HG03520 (cell line): Measurements from ENCODE around the gene PRDM8.
A peak's percentile ranks its signal among the peaks of the same experiment; 100 is the strongest.

Source experiments
- ATAC-seq: cut with Tn5 transposase; IDR thresholded peaks from one replicate; pipeline ENCODE4 v1.9.1; 2021; ENCODE audit warnings: mild to moderate bottlenecking, moderate library complexity; ENCODE audit not compliant: unreplicated experiment

Gene PRDM8

DNA sequence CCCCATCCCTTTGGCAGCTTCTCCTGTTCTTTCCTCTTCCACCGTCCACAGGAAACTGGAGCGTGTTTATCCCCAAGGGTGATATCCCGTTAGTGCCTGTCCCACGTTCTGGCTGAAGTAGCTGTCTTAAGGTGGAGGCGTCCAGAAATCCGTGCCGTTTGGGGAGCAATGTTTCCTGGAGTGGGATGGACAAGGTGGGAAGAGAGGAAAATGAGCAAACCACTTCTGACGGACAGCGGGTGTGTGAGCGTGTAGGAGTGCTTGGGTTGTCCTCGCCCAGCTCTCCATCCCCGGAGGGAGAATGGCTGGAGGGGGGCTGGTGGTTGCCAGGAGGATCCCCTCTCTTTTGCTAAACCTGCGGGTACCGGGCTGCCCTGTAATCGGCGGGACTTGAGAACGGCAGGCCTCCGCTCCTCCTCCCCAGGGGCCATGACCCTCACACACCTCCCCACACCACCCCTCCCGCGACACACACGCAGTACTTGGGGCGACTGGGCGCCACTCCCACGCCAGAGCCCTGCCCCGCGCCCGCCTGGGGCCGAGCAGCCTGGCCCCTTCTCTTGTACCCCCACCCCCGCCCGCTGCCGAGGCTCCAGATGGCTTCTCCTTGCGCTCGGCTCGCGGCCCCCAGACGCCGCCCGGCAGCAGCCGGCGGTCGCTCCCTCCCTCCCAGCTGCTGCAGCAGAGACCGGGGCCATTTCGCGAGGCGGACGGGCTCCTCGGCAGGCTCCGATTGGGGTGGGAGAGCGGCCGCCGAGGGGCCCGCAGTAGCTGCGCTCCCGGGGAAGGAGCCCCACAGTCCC is 13.9 kb upstream of the PRDM8 start:
- ATAC-seq: peak; percentile 52

DNA sequence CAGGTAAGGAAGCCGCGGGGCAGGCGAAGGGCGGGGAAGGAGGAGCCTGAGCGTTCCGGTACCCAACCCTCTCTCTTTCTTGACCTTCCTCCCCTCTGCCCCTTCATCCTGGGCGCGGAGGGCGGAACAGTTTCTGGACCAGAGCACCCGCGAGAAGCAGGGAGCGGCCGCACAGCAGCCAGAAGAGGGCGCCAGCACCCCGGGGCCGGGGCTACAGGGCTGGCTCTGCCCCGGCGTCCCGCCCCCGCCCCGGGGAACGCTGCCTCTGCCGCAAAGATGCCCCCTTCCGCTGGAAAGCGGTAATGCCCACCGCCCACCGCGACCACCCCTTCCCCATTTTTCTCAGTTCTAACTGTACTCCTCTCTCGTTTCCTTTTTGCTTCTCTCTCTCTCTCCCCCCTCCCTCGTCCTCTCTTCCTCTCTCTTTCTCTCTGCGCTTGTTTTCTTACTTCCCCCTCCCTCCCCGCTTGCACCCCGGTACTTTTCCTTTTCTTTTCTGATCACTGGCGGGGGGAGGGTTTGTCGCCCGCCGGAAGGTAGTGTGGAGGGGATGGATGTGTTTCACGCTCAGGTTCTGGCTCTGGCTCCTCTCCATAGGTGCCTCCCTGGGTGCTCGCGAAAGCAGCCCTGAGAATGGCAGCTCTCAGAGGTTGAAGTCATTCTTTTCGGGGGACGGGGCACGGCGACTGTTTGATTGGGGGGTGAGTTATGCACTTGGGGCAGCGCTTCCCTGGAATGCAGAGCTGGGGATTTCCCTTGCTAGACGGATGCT is 13.1 kb upstream of the PRDM8 start:
- ATAC-seq: peak; percentile 92

DNA sequence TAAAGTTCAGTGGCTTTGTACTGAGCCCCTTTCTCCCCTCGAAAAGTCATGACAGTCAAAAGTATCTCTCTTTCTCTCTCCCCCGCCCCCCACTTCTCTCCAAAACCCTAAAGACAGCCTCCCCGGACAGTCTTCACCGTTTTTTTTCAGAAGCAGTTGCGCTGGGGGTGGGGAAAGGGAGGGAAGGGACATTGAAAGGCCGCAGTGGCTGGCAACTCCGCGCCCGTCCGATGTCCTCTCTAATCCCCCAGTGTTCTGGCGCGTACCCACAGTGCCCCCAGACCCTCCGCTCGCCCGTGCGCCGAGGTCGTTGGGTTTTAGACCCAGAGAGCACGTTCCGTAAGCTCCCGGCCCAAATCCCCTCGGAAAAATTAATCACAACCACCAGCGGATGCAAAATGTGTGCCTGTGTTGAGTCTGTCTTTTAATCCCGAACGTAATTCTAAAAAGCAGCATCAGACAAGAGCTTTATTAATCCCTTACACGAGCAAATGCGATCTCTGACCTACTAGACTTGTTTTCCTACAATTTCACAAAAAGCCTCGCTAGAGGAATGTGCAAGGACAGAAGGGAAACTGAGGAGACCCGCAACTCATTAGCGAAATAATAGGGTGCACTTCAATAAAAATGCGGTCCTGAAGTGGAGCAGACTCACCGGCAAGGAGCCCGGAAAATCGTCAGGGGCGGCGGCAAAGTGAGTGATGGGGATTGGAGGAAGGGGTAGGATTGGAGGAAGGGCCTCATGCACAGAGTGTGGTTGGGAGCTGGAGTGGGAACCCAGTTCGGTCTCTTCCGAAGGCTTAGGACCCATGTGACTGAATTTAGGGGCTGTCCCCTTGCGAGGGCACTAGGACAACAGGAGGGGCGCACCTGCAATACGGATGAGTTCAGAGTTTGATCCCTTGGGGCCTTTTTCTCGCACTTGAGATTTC is 12.2 kb upstream of the PRDM8 start:
- no peak for ATAC-seq

DNA sequence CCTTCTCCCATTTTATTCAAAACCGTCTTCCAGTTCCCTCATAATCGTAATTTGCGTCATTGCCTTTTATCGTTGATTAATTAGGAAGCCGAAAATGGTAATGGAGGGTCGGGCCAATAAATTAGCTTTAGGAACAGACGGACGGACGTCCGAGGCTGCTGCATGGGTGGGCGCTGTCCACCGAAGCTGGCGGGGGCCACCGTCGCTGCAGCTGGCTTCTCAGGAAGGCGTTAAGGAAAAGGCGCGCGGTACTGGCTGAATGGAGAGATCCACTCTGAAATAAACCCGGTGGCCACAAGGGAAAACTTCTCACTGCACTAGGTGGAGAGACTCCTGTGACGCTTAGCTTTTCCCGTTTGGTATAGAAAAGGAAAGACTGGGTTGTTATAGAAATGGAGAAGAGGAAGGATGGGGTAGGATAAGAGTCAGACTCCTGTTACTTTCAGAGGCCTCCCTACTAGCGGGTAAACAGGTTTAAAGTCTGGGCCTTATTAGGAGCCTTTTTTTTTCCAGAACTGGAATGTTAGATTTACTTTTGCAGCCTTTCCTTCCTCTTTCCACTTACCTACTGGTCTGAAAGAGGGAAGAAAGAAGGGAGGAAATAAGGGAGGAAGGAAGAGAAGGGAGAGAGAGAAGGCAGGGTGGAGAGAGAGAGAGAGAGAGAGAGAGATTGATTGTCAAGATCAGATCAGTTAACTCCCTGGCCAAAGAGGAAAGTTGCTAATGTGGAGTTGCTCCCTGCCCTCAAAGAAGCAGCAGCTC is 11.3 kb upstream of the PRDM8 start:
- ATAC-seq: no peak

DNA sequence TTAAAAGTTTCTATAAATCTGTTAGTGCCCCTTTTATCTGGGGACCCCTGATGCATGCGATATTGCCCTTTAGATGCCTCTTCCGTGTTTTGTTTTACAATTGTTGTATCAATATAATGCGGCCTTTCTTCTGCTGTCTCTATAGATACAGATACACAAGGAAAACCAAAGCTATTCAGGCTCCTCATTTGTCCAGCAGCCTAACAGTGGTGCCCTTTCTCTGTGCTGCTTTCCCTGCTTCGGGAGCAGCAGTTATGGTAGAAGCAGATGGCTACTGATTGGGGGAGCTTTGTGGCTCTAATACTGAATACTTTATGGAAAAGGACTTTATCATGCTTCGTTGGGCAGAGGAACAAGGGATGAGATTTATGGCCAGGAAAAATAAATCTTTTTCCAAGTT is 10.6 kb upstream of the PRDM8 start:
- no peak for ATAC-seq

DNA sequence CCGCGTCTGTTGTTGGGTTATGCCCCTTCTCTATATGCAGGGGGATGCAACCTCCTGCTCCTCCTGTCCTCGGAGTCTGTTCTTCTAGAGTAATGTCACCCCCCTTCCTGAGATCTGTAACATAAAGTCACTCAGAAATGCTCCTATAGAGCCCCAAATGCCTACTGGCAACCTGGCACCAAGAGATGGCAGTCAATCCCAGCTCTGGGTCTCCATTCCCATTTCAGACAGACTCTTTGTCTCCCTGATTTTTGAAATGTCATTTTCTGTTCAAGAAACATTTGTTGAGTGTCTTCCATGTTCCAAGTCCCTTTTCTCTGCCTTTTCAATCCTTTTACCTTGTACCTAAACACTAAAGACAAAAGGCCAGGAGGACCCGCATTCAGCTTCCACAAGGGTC is 9.6 kb upstream of the PRDM8 start:
- ATAC-seq: no peak

DNA sequence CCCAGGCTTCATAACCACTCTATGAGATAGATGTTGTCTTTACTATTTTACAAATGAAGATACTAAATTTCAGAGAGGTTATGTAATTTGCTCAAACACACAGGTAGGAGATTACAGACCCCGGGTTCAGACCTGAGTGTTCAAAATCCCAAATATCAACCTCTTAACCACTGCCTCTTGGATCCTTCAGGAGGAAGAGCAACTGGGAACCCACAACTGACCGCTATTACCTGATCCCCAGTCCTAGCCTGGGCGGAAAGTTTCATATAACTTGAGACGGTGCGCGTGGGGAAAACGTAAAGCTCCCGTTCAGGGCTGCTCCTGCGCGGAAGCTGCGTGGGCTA is 8.9 kb upstream of the PRDM8 start:
- ATAC-seq: no peak

DNA sequence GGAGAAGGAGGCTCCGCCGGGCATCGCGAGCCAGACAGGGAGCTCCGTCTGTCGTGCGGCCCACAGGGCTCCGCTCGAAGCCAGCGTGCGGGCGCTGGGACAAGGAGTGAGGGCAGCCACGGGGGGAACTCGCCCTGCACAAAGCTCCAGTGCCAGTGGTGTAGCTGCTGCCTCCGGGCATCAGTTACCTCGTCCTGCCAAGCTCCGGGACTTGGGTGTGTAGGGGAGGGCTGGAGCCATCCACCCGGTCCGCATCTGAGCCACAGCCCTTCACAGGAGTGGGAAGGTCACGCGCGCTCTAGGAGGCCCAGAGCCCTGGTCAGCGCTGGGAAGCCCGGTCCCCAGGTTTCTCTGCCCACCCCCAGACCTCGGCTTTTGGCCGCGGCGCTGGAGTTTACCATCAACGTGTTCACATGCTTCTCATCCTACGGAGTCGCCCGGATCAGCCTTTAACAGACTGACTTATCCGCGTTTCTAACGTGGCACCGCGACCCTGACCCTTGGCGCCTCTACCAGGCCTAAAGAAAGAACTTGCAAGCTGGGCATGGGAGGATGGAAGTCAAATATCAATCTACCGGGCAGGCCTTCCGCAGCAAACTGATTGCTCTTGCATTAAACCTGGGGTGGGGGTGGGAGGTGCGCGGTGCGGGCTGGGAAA is 8.4 kb upstream of the PRDM8 start:
- no peak for ATAC-seq

DNA sequence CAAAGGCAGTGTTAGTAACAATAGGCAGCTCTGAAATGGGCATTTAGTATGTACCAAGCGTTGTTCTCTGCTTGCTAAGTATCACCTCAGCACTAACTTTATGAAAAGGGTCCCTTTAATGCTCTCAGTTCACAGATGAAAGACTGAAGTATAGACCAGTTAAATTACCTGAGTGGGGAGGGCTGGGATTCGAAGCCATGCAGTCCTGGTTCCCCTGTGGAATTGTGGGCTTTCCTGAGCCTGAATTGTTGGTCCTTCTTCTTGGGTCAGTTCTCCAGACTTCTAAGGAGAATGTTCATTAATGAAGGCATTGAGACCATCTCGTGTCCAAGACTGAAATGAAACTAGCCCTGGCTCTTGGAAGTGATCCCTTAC is 7.7 kb upstream of the PRDM8 start:
- ATAC-seq: no peak

DNA sequence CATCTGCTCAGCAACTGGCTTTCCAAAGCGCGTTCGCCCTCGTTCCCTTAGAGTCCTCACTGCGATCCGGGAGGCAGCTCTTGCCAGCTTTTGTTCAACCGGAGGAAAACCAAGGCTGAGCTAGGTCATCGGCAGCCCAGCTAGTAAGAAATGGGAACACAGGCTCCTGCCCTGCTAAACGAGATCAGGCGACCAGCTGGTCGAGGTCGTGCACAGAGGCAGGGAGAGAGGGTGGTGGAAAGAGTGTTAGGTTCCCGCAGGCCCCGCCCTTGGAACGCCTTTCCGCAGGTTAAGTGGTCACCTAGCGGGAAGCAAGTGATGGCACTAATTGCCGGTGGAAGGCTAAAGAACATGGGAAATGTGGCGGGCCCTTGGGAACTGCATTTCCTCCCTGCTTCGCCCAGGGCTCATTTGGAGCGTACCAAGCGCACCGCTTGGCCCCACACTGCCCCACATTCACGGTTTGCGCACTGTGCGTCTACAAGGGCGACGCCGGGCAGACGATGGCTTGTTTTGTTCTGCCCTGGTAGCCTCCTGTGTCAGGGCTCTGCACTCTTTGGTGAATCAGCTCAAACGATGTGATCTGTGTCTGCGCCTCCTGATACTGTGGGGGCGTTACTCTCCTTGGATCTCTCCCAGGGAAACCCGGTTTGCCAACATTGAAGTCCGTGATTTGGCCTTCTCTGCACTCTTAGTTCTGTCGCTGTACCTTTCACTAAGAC is 7.2 kb upstream of the PRDM8 start:
- ATAC-seq: no peak

DNA sequence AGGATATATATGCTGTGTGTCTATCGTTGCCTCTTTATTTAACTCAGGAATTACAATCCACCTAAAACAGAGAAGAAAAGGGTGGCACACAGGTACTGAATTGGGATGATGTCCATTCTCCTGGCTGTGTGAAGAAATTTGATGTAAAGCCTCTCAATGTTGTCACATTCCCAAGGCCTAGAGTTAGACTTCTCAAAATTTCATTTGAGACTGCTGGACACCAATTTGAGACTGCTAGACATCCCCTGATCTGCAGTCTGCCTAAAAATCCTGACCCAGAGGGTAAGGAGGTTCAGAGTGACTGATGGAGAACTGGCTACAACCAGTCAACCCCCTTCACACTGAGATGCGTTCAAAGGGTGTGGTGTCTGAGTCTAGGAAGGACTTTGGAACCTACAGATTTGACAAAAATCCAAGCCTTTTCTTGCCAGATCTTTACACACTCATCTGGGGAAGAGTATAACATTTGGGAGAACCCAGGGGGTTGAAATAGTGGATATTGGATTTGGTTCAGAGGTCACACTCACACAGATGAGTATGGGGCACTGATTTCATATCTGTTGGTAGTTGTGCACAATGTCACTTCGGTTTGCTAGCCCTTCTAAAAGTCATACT is 4.9 kb upstream of the PRDM8 start:
- ATAC-seq: no peak

DNA sequence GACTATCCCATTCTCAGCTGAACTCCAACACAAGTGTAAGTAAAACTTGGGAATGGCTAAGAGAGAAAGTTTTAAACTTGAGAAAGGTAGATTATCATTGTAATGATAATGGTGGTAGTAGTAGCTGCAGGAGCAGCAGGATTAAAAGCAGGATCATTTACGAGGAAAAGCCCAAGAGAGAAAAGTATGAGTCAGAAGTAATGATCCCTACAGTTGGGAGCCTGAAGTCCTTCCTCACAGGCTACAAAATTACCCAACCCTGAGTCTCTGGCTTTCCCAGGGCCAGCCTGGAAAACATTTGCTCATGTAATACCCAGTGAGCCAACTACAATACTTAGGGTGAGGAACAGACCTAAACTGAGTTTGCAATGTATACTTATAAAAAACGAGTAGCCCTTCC is 4.4 kb upstream of the PRDM8 start:
- no peak for ATAC-seq

DNA sequence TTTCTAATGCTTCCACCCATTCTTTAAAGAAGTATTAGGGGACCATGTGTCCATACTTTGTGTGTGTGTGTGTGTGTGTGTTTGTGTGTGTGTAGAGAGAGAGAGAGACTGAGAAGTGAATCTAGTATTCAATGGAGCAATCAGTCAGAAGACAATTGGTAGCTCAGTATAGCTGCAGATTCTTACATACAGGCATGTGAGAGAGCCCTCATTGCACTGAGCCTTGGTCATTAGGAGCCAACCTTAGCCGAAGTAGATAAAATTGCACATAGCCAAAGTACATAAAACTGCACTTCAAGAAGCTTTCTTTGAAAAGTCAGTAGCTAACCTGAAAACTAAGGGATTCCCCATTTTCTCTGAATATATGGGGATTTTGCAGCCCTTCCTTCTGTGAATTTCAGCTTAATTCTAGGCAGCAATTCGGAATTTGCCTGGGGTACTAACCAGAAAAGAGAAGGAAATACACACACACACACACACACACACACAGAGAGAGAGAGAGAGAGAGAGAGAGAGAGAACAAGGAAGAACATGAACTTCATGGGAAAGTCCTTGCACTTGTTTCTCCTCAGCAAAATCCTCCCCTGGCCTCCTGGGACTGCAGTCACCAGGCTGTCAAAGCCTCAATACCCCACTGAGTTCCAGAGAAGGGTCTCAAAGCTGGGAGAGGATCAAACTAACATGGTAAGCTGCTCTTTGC is 1.7 kb upstream of the PRDM8 start:
- no peak for ATAC-seq

DNA sequence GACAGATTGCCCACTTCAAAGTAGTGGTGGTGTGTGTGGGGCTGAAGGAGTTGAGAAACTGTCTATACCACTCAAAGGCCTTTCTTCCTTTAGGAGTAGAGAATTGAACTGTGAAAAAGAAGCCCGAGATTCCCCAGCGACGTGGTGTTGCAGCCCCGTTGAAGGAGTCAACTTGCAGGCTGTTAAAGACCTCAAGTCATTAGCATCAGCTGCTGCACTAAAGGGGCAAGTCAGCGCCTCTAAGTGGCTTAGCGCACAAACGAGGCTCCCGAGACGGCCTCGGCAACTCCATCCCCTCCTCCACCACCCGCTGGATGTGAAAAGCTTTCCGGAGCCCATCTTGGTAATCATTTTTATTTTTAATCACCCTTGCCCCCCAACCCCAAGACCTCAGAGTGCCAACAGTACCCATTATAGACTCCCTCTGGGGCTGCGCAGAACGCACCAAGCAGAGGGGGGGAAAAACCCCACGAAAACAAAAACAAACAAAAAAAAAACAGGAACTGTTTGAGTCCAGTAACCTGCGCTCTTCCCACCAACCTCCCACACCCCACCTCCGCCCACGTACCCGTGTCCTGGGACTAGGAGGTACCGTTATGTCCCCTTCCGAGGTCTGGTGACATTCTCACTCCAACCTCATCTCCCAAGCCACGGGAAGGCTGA is 913 bp upstream of the PRDM8 start:
- ATAC-seq: no peak

DNA sequence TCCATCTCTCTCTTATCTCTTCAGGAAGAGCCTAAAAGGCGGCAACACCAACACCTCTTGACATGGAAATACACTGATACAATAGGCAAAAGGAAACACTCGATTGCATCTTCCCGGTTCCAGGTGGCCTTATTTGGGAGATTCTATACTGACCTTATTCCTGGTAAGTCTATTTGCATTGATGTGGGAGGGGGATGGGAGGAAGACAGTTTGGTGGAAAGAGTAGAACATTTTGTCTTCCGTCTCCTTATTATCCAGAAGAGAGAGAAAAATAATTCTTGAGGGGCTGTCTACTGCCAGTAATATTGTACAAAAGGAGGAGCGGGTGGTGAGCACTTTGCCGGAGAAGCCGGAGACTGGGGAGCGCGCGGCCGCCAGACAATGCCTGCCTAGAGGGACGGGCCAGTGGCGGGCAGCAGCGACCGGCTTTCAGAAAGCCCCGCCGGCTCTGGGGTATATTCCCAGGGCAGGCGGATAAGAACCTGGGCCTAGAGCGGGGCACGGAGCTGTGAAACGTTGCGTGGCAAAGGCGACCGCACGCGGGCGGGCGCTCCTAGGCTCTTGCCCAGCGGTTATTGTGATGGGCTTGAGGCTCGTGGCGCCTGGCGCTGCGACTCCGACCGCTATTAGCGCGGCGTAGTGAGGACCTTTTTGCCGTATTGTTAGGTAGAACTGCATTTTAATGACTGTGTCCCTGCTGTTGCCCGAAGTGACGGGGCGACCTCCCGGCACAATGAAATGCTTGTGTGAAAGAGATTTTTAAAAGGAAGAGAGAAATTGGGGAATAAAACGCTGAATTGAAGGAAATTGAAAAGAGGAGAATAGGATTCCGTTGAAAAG is 518 bp downstream of the PRDM8 start:
- ATAC-seq: no peak

DNA sequence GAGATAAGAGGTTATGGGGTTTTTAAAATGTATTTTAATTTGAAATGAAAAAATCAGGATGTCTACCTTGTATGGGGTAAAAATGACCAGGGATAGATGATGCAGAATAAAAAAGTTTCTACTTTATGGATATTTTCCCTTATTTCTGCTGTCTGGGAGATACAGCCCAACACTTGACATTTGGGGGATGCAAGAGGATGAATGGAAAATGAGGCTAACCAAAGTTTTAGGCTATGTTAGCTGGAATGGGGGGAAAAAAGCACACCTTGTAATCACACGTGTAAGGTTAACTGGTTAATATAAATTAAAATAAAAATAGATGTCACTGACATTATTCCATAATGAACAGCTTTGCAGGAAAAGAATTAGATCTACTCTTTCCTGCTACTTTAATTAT is 1.1 kb downstream of the PRDM8 start:
- ATAC-seq: no peak

DNA sequence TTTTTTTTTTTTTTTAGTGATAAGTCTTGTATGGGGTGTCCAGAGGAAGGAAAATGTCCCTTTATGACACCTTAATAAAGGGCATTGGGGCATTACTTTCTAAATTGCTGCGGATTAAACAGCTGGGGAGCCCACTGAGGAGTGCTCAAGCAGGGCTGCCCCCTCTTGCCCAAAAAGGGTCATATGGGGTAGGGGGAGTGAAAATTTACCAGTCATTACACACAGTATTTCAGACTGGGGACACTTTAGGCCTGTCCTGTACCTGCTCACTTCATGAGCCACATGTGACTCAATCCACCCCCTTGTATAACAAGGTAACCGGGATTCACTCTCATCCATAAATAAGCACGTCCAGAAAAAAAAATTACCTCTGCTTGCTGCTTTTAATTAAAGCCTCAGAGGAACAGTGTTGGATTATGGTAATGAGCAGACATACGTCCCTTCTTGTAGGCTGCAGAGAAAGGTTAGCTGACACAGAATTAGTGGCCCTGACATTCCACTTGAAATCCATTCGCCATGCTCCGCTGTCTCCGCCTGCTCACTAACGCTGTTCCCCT is 1.8 kb downstream of the PRDM8 start:
- ATAC-seq: no peak
